Measurements from ENCODE around the gene CRAMP1.
"Not testable (repeated sequence)": the region's sequence is repeated elsewhere in the genome, so short reads cannot be mapped to it uniquely, and the experiment has no call there.

Gene CRAMP1

GRCh38 chr16:1677942-1678499, 65.9 kb downstream of the CRAMP1 start, which contains the start of gene JPT2:
Gene JPT2, plus strand, starts transcription at chr16:1678279. Its CDS starts 34 bp downstream, at chr16:1678313.
- peak; percentile 88 to 94 for DNase-seq (ENCODE audit: low read depth in 2 of 2, low spot score in 1 of 2)

DNA sequence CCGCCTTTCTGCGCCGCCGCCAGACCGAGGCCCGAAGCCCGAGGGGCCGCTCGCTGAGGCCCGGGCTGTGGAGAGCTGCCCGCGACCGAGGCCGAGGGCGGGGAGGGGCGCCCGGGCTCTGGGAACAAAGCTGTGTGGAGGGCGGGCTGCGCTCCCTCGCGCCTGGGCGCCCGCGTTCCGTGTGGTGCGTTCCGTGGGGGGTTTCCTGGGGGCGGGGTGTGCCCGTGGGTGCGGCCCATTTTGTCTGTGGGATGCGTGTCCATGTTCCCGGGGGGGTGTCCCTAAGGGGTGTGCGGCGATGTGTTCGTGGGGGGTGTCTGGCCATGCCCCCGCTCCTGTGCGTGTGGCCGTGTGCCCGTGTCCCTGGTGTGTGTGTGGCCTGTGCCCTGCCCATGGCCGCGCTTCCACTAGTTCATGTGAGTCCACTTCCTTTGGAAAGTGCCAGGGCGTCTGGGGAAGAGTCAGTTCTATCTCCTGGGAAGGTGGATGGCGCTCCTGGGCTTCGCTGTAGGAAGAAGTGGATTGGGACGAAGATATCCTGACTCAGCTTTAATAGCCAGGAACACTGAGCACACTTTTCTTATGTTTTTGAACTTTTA, 66.4 kb downstream of the CRAMP1 start:
- peak; percentile 21 to 23 for DNase-seq (ENCODE audit: low read depth in 2 of 2, low spot score in 1 of 2)

DNA sequence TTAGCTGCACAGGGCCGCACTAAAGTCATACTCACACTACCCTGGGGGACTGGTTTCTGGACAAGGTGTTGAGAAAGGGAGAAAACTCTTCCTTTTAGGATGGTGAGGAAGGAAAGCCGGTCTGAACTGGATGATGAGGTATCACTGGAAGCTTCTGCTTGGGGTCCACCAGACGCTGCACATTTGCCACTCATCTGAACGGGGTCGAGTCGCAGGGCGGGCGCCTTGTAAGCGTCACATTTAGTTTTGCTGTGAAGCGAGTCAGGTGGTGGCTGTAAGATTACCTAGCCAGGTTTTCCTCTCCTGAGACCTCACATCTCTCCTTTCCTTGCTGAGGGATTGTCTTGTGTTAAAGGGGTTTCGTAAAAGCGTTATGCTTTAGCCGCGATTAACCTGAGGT, 68.2 kb downstream of the CRAMP1 start:
- no peak for DNase-seq (ENCODE audit: low read depth in 2 of 2, low spot score in 1 of 2)

DNA sequence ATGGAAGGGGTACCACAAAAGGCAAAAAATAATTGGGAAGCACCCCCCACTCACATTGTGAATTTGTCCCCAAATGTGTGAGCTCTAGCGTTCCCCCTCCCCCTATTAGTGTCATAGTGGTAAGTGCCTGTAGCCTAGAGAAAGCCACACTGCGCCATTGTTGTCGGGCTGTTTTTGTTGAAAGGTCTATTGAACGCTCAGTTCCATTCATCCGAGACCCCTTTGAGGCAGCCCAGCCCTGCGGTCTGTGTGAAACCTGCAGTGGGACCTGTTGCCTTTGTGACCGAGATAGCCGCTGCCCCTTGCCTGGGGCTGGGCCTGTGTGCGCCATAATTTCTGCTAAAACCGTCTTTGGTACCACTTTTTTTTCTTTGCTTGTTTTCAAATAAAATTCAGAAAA, 68.9 kb downstream of the CRAMP1 start:
- no peak for DNase-seq (ENCODE audit: low read depth in 2 of 2, low spot score in 1 of 2)

DNA sequence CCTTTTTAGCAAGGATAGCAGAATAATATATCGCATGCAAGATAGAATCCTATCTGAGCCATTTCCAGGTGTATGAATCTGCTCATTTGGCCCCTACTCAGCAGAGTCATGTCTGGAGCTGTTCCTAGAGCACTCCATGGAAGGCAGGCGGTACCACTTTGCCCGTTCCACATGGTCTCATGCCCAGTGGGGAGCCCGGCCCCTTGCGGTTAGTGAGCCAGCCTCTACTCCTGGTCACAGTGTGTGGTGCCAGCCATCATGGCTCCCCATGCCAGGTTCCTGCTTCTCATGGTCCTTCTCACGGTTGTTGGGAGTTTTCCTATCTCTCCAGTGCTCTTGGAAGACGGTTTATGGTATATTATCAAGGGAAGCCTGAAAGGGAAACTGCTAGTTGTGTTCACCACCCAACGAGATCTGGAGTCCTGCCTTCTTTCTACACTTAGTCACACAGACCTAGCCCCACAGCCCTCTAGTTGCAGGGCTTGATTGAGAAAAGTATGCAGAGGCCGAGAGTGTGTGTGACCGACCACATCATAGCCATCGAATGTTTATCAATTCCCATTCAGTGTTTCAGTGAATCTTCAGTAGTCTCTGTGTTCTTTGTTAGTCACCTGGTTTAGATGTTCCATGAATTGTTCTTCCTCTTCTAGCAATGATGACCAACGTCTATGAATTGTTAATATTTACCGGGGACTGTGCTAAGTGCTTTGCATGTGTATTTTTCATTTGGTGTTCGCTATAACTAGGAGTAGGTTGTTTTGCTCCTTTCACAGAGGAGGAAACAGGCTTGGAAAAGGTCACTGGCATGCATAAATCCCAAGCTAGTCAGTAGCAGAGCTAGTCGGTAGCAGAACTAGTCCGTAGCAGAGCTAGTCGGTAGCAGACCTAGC, 75.5 kb downstream of the CRAMP1 start:
- DNase-seq (ENCODE audit: low read depth in 2 of 2, low spot score in 1 of 2): no peak

- no peak for DNase-seq (ENCODE audit: low read depth in 2 of 2, low spot score in 1 of 2)
Observed at GRCh38 chr16:1688807-1689560, 76.8 kb downstream of the CRAMP1 start.

DNA sequence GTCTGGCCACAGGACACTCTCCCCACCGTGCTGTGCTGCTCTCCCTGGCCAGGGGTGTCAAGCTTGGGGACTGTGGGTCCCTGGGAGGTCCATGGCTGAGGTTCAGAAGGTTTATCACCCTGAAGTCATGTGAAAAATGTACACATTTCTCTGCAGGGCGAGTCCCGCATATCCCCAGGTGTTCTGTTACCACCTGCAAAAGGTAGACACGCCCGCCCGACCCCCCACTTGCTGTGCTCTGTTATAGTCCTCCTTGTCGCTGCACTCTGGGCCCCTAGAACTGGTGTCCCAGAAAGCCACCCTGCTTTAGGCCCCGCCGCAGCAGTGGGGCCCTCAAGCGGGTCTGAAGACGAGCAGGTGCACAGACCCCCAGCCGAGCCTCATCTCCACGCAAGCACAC, 77.7 kb downstream of the CRAMP1 start:
- DNase-seq (ENCODE audit: low read depth in 2 of 2, low spot score in 1 of 2): no peak

DNA sequence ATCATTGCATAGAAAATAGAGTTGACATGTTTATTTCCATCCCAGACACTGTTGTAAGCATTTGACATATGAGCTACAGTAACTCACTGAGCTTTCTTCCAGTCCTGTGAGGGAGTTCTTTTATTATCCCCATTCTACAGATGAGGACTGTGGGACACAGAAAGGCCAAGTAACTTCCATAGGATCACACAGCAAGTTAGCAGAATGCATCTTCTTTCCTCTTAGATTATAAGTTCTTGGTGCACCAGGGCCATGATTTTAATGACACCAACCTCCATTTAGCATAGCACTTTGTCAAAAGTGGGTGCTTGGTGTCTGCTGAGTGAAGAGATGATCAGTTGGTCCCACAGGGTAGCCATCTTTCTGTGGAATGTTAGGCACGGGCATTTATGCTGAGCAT, 78.7 kb downstream of the CRAMP1 start:
- DNase-seq (ENCODE audit: low read depth in 2 of 2, low spot score in 1 of 2): no peak

DNA sequence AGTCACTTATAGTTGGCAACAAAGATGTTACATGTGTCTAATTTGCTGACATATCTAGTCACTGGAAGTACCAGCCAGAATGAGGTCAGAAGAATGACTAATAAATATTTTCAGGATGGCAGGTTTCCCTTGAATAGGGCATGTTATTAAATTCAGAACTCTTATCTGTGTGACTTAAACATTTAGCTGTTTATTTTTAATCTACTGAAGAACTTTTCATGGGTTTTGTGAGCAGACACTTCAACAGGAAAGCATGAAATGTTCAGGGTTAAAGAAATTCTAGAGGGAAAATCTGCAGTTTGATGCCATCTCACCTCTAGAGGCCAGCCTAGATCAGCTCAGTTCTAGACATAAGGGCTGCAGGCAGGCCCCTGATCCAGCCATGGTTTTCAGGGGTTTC, 79.1 kb downstream of the CRAMP1 start:
- no peak for DNase-seq (ENCODE audit: low read depth in 2 of 2, low spot score in 1 of 2)

- no peak for DNase-seq (ENCODE audit: low read depth in 2 of 2, low spot score in 1 of 2)
Observed at GRCh38 chr16:1691956-1692355, 79.8 kb downstream of the CRAMP1 start.

DNA sequence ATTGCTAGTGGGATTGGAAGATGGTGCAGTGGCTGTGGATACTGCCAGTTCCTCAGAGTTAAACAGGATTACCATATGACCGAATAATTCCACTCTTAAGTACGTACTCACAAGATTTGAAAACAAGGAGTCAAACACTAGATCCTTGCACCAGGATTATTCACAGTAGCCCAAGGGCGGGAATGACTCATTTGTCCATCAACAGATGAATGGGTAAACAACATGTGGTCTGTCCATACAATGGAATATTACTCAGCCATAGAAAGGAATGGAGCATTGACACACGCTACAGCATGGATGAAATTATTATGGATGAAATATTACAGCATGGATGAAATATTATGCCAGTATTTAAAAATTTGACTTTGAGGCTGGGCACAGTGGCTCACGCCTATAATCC, 84.7 kb downstream of the CRAMP1 start:
- DNase-seq (ENCODE audit: low read depth in 2 of 2, low spot score in 1 of 2): no peak

GRCh38 chr16:1698680-1699079, 86.5 kb downstream of the CRAMP1 start:
- DNase-seq (ENCODE audit: low read depth in 2 of 2, low spot score in 1 of 2): no peak

- no peak for DNase-seq (ENCODE audit: low read depth in 2 of 2, low spot score in 1 of 2)
Observed at GRCh38 chr16:1700246-1700645, 88.1 kb downstream of the CRAMP1 start.

- DNase-seq (ENCODE audit: low read depth in 2 of 2, low spot score in 1 of 2): no peak
Observed at GRCh38 chr16:1701216-1701878, 89.2 kb downstream of the CRAMP1 start.

DNA sequence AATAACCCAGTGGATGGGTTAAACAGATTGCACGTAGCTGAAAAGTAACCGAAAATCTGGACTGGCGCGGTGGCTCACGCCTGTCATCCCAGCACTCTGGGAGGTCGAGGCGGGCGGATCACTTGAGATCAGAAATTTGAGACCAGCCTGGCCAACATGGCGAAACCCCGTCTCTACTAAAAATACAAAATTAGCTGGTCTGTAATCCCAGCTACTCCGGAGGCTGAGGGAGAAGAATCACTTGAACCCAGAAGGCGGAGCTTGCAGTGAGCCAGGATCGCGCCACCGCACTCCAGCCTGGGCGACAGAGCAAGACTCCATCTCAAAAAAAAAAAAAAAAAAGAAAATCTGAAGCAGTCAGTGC, 93.1 kb downstream of the CRAMP1 start:
- DNase-seq (ENCODE audit: low read depth in 2 of 2, low spot score in 1 of 2): not testable (repeated sequence)

- peak; percentile 80 to 90 for DNase-seq (ENCODE audit: low read depth in 2 of 2, low spot score in 1 of 2)
Observed at GRCh38 chr16:1705688-1706385, 93.7 kb downstream of the CRAMP1 start, which contains the start of gene MAPK8IP3. Gene MAPK8IP3, plus strand, starts transcription at chr16:1706195. Its CDS starts 145 bp downstream, at chr16:1706340.

DNA sequence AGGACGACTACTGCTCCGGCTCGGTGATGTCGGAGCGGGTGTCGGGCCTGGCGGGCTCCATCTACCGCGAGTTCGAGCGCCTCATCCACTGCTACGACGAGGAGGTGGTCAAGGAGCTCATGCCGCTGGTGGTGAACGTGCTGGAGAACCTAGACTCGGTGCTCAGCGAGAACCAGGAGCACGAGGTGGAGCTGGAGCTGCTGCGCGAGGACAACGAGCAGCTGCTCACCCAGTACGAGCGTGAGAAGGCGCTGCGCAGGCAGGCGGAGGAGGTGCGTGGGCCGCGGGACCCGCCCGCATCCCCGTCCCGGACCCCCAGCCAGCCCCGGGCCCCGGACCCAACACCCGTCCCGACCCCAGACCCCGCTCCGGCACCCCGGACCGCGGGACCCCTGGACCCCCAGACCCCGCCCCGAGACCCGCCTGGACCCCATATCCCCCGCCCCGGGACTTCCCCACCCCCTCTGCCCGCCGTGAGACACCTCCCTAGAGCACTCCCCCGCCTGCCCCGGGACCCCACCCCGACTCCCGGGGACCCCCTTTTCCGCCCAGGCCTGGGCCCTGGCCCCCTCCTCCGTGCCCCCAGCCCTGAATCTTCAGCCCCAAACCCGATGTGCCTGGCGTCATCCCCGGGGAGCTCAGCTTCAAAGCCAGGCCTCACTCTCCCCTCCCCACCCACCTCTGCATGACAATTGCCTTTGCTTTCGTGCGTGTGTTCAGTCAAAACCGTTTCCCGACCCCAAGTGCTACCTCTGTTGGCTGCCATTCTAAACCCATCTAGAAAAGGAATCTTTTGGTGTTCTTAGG, 94.4 kb downstream of the CRAMP1 start:
- peak in 1 of 2 donors; percentile 24 for DNase-seq (ENCODE audit: low read depth in 2 of 2, low spot score in 1 of 2)

- no peak for DNase-seq (ENCODE audit: low read depth in 2 of 2, low spot score in 1 of 2)
Observed at GRCh38 chr16:1707193-1707790, 95.1 kb downstream of the CRAMP1 start.
